AG09309 (cell line): Measurements from ENCODE around the gene CRYL1.

Experiments
- DNase-seq: peaks from one replicate; pipeline ENCODE4 v3.0.0-alpha.2; 2010; ENCODE audit warnings: low read depth
- H3K4me3 ChIP-seq: 2 replicates; pipeline ENCODE4 v1.5.1; 2011; ENCODE audit warnings: mild to moderate bottlenecking, low read depth, low read length, moderate library complexity; ENCODE audit not compliant: control insufficient read depth
- CTCF ChIP-seq: IDR thresholded peaks from 2 replicates; pipeline ENCODE4 v1.5.1; 2011; ENCODE audit warnings: mild to moderate bottlenecking, low read depth, low read length, inconsistent platforms; ENCODE audit not compliant: insufficient read depth, control insufficient read depth; ENCODE audit errors: missing control alignments

CRYL1 gene

GRCh38 chr13:20424949-20425348 lies 100.7 kb downstream of the CRYL1 start:
- no peak for DNase-seq
- no peak overlapping the region for H3K4me3 ChIP-seq
- no peak for TF ChIP-seq CTCF

GRCh38 chr13:20424559-20424852 lies 101.2 kb downstream of the CRYL1 start:
- no peak overlapping the region for H3K4me3 ChIP-seq
- no peak for DNase-seq
- no peak for TF ChIP-seq CTCF

GRCh38 chr13:20422362-20422761 lies 103.3 kb downstream of the CRYL1 start:
- DNase-seq = no peak
- no peak for TF ChIP-seq CTCF
- no peak overlapping the region for H3K4me3 ChIP-seq

GRCh38 chr13:20420938-20421337 lies 104.7 kb downstream of the CRYL1 start:
- no peak for TF ChIP-seq CTCF
- no peak overlapping the region for H3K4me3 ChIP-seq
- DNase-seq = no peak

GRCh38 chr13:20418953-20419352 lies 106.7 kb downstream of the CRYL1 start:
- TF ChIP-seq CTCF = no peak
- DNase-seq = no peak
- H3K4me3 ChIP-seq = no peak overlapping the region

- no peak for TF ChIP-seq CTCF
- no peak for DNase-seq
- no peak overlapping the region for H3K4me3 ChIP-seq
Measured at GRCh38 chr13:20416223-20416745, 109.4 kb downstream of the CRYL1 start.

- TF ChIP-seq CTCF = no peak
- no peak overlapping the region for H3K4me3 ChIP-seq
- no peak for DNase-seq
Measured at GRCh38 chr13:20415694-20416107, 110.0 kb downstream of the CRYL1 start.
